Prostate gland (tissue), 2 donors: ENCODE measurements around the gene RAPH1. TPM values are rescaled to one million over a fixed set of nuclear protein-coding genes. Genes with fewer than 3 reads are reported as not detected.
"Not testable (repeated sequence)": the region's sequence is repeated elsewhere in the genome, so short reads cannot be mapped to it uniquely, and the experiment has no call there.

Source experiments
- DNase-seq: peaks from one replicate; pipeline ENCODE4 v3.0.0-alpha.2; 2019; ENCODE audit warnings: low spot score
- H3K27ac ChIP-seq, 2 donors: fragments of 200-600 bp; sonication (generic); 2 replicates each; pipeline ENCODE4 v1.5.1; 2017 to 2019
- H3K27me3 ChIP-seq: fragments of 200-600 bp; sonication (generic); replicated peaks from 2 replicates; pipeline ENCODE4 v1.5.1; 2019; ENCODE audit not compliant: insufficient read depth
- H3K36me3 ChIP-seq, 2 donors: fragments of 200-600 bp; sonication (generic); 1 replicate in 1 of 2; 2 replicates in 1 of 2; pipeline versions ENCODE4 v1.5.1 to v1.8.1; 2017 to 2019
- H3K4me1 ChIP-seq: fragments of 200-600 bp; sonication (generic); replicated peaks from 2 replicates; pipeline ENCODE4 v1.5.1; 2019
- H3K4me3 ChIP-seq, 2 donors: fragments of 200-600 bp; sonication (generic); 2 replicates each; pipeline ENCODE4 v1.5.1; 2017 to 2019
- H3K9me3 ChIP-seq: fragments of 200-600 bp; sonication (generic); 2 replicates; pipeline ENCODE4 v1.5.1; 2017
- POLR2A ChIP-seq: fragments of 450-650 bp; IDR thresholded peaks from one replicate; pipeline ENCODE4 v1.6.1; 2016; ENCODE audit warnings: antibody characterized with exemption, mild to moderate bottlenecking
- POLR2AphosphoS5 ChIP-seq: sonication (generic); formaldehyde crosslinking; IDR thresholded peaks from one replicate; pipeline ENCODE4 v1.6.1; 2017; ENCODE audit warnings: antibody characterized with exemption
- WGBS: methylation state at CpG from one replicate; pipeline ENCODE4 v1.1.5; 2018; 5-methylcytosine and 5-hydroxymethylcytosine counted together
- intact Hi-C: fragments of 100-400 bp; cut with DNase I; formaldehyde crosslinking; loops from one replicate; pipeline ENCODE4 v1.14.2; 2022
- total RNA-seq, 2 donors: library from RNA; depleted of rRNA; stranded (reverse); fragments of >200 nt; gene quantifications; one replicate each; pipeline ENCODE4 v1.1.0, GENCODE V29; 2016
- TF ChIP-seq, protein P1 (sequence below), 4 experiments: fragments of 200-600 bp in 2 of 4; fragments of 450-650 bp in 2 of 4; sonication (generic) in 2 of 4; IDR thresholded peaks; 1 replicate in 3 of 4; 2 replicates in 1 of 4; pipeline ENCODE4 v1.5.1; 2016 to 2019; ENCODE audit warnings: antibody characterized with exemption in 4 of 4, mild to moderate bottlenecking in 2 of 4, moderate library complexity in 2 of 4

Gene RAPH1
- total RNA-seq, 2 donors from 2014 or later: 27.6 to 35.0 TPM

DNA sequence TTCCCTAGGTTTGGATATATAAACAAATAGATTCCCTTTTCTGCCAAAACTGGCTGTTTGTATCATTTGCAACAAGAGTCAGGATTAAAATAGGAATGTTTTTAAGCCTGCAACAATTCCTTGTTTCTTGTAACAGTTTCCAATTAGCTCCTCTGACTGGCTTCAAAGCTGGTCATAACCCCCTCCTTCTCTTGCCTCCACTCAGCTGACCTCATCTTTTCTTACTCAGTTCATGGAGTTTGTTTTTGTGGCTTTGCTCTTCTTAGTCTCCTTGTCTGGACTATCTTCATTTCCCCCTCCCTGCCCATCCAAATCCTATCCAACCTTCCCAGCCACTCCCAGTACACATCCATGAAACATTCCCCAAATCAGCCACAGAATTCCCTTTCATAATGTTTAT lies 14.3 kb upstream of the RAPH1 start:
- Histone ChIP-seq H3K27ac (no peak overlapping the region), H3K4me1 (no peaks in the 10 kb centered on the region), H3K27me3 (no peaks in the 10 kb centered on the region), H3K4me3 (no peak overlapping the region), H3K36me3 (no peaks in the 10 kb centered on the region), H3K9me3 (no peaks in the 10 kb centered on the region)
- intact Hi-C loops: no loop called here
- TF ChIP-seq POLR2A: no peak
- TF ChIP-seq, protein P1, sequence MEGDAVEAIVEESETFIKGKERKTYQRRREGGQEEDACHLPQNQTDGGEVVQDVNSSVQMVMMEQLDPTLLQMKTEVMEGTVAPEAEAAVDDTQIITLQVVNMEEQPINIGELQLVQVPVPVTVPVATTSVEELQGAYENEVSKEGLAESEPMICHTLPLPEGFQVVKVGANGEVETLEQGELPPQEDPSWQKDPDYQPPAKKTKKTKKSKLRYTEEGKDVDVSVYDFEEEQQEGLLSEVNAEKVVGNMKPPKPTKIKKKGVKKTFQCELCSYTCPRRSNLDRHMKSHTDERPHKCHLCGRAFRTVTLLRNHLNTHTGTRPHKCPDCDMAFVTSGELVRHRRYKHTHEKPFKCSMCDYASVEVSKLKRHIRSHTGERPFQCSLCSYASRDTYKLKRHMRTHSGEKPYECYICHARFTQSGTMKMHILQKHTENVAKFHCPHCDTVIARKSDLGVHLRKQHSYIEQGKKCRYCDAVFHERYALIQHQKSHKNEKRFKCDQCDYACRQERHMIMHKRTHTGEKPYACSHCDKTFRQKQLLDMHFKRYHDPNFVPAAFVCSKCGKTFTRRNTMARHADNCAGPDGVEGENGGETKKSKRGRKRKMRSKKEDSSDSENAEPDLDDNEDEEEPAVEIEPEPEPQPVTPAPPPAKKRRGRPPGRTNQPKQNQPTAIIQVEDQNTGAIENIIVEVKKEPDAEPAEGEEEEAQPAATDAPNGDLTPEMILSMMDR (IDR thresholded peaks at IDR 0.05): no peak
- no peak for TF ChIP-seq POLR2AphosphoS5
- no peak for DNase-seq

DNA sequence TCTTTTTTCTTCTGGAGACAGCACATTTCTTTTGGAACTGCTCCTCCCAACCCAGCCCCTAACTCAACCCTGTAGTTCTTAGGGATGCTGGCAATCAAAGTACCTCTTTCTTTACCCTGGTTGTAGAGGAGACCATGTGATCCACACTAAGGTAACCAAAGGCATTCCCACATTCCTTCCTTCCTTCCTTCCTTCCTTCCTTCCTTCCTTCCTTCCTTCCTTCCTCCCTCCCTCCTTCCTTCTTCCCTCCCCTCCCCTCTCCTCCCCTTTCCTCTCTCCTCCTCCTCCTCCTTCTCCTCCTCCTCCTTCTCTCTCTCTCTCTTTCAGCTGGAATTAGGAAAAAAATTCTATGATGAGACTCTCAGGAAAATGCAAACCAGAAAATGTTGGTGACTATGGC lies 13.8 kb upstream of the RAPH1 start:
- DNase-seq: no peak
- Histone ChIP-seq H3K4me1 (no peaks in the 10 kb centered on the region), H3K27me3 (no peaks in the 10 kb centered on the region), H3K36me3 (no peaks in the 10 kb centered on the region), H3K4me3 (no peak overlapping the region), H3K9me3 (no peaks in the 10 kb centered on the region), H3K27ac (no peak overlapping the region)
- TF ChIP-seq, protein P1 (IDR thresholded peaks at IDR 0.05): no peak
- no peak for TF ChIP-seq POLR2A
- no peak for TF ChIP-seq POLR2AphosphoS5
- intact Hi-C loops: no loop called here

DNA sequence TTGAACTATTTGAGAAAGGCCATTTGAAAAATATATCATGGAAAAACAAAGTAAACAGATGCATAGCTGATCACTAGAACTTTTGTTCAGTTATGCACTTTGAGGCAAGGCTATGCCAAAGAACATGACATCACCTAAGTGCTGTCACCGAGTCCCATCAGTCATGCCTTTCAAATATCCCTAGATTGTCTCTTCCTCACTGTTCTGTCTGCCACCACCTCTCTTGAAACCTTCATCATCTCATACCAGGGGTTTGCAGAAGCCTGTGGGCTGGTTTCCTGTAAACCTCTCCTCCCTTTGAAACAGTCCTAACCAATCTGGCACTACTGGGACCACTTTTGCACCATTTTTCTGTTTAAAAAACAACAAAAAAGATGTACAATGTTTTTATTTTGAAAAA lies 12.3 kb upstream of the RAPH1 start:
- H3K4me1 ChIP-seq: no peaks in the 10 kb centered on the region
- 83% methylated on average over 1 of the region's 1 CpG for WGBS
- no peak overlapping the region for H3K27ac ChIP-seq
- H3K27me3 ChIP-seq: no peaks in the 10 kb centered on the region
- no peak overlapping the region for H3K4me3 ChIP-seq
- no peak for DNase-seq
- TF ChIP-seq POLR2A (no peak), POLR2AphosphoS5 (no peak)
- TF ChIP-seq, protein P1 (IDR thresholded peaks at IDR 0.05): no peak
- no peaks in the 10 kb centered on the region for H3K9me3 ChIP-seq
- intact Hi-C loops: no loop called here
- H3K36me3 ChIP-seq: no peaks in the 10 kb centered on the region

DNA sequence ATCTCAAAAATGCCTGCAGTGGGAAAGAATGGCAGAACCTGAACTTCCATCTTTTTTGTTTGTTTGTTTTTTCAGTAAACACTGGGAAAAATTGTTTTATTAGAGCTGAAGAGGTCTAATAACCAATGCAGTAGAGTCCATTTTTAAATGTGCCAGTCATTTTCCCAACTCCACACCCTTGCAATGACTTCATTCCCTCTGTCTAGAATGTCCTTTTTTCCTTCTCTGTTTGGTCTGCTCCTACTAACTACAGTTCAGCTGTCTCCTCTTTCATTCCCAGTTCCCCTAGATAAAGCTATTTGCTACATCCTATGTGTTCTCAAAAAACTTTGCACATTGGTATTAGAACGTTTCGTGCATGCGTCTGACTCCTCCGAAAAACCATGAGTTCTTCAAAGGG lies 9.3 kb upstream of the RAPH1 start:
- WGBS: 93% methylated on average over 4 of the region's 4 CpGs

DNA sequence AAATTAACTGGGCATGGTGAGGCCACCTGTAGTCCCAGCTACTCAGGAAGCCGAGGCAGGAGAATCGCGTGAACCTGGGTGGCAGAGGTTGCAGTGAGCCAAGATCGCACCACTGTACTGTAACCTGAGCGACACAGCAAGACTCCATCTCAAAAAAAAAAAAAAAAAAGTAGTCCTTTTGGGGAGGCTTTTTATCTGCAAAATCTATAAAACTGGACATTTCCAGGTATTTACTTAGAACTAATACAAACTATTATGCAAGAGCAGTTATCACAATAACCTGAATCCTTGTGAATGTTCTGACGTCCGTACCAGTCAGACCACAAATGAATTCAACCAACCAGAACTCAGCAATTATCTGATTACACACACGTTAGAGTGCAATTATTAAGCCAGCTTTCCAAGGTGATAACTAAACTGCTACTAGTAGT lies 8.8 kb upstream of the RAPH1 start:
- Histone ChIP-seq H3K27me3 (no peaks in the 10 kb centered on the region), H3K9me3 (no peaks in the 10 kb centered on the region), H3K4me3 (no peak overlapping the region), H3K27ac (no peak overlapping the region), H3K4me1 (no peaks in the 10 kb centered on the region), H3K36me3 (no peaks in the 10 kb centered on the region)
- intact Hi-C loops: no loop called here
- no peak for TF ChIP-seq POLR2A
- TF ChIP-seq, protein P1 (IDR thresholded peaks at IDR 0.05): no peak
- no peak for TF ChIP-seq POLR2AphosphoS5
- no peak for DNase-seq
- WGBS: 76% methylated on average over 8 of the region's 8 CpGs

More for the DNA sequence above, 9.3 kb upstream of the RAPH1 start:
- H3K36me3 ChIP-seq: no peaks in the 10 kb centered on the region
- intact Hi-C loops: no loop called here
- TF ChIP-seq POLR2AphosphoS5 (no peak), POLR2A (no peak)
- TF ChIP-seq, protein P1 (IDR thresholded peaks at IDR 0.05): no peak
- H3K27me3 ChIP-seq: no peaks in the 10 kb centered on the region
- H3K4me3 ChIP-seq: no peak overlapping the region
- no peaks in the 10 kb centered on the region for H3K4me1 ChIP-seq
- H3K27ac ChIP-seq: no peak overlapping the region
- no peak for DNase-seq
- no peaks in the 10 kb centered on the region for H3K9me3 ChIP-seq

DNA sequence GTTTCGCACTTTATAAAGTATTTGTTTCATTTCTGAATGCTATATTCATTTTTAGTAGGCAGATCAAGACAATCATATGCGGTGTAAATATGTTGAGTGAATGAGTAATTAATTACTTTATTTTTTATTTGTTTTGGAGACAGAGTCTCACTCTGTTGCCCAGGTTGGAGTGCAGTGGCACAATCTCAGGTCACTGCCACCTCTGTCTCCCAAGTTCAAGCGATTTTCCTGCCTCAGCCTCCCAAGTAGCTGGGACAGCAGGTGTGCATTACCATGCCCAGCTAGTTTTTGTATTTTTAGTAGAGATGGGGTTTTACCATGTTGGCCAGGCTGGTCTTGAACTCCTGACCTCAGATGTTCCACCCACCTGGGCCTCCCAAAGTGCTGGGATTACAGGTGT lies 5.5 kb upstream of the RAPH1 start:
- H3K36me3 ChIP-seq, H3K4me3 ChIP-seq, DNase-seq, intact Hi-C loops, H3K27me3 ChIP-seq, H3K4me1 ChIP-seq, H3K27ac ChIP-seq, H3K9me3 ChIP-seq: not testable (repeated sequence)
- 91% methylated on average over 3 of the region's 3 CpGs for WGBS

DNA sequence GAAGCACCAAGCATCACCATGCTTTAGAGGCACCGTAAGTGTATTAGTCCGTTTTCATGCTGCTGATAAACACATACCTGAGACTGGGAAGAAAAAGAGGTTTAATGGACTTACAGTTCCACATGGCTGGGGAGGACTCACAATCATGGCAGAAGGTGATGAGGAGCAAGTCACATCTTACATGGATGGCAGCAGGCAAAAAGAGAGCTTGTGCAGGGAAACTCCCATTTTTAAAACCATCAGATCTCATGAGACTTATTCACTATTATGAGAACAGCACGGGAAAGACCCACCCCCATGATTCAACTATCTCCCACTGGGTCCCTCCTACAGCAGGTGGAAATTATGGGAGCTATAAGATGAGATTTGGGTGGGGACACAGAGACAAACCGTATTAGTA lies 3.1 kb upstream of the RAPH1 start:
- H3K27ac ChIP-seq, H3K4me1 ChIP-seq, intact Hi-C loops, H3K27me3 ChIP-seq, DNase-seq, H3K9me3 ChIP-seq, H3K4me3 ChIP-seq, H3K36me3 ChIP-seq: not testable (repeated sequence)
- WGBS: 86% methylated on average over 4 of the region's 4 CpGs

DNA sequence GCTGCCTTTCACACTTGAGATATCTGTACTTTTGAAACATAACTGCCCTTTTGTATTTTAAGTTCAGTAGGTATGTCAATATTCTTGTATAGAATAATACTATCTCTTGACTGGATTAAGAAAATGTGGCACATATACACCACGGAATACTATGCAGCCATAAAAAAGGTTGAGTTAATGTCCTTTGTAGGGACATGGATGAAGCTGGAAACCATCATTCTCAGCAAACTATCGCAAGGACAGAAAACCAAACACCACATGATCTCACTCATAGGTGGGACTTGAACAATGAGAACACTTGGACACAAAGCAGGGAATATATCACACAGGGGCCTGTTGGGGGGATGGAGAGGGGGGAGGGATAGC lies 1.5 kb upstream of the RAPH1 start:
- H3K9me3 ChIP-seq, H3K4me1 ChIP-seq, intact Hi-C loops, DNase-seq, H3K36me3 ChIP-seq, H3K4me3 ChIP-seq, H3K27me3 ChIP-seq: not testable (repeated sequence)
- 98% methylated on average over 2 of the region's 2 CpGs for WGBS
- peak overlapping the region in 1 of 2 donors; percentile 93 for H3K27ac ChIP-seq
